Measurements from ENCODE around the gene OSBP. TPM values are rescaled to one million over a fixed set of nuclear protein-coding genes. Genes with fewer than 3 reads are reported as not detected.

The OSBP gene
- polyA plus RNA-seq, 2 donors, result 7.5 to 13.6 TPM

- H3K27ac ChIP-seq (ENCODE audit: low read depth in 2 of 2, low read length in 1 of 2), result no peak overlapping the region
- H3K36me3 ChIP-seq (ENCODE audit: control insufficient read depth in 2 of 2, insufficient read depth in 2 of 2, low read length in 1 of 2), result peaks cover 13 to 22% of the 10 kb centered on the region in 2 donors
- peaks cover 0 to 7% of the 10 kb centered on the region in 2 donors for H3K4me1 ChIP-seq (ENCODE audit: control insufficient read depth in 2 of 2, insufficient read depth in 2 of 2, low read length in 1 of 2)
- H3K9me3 ChIP-seq (ENCODE audit: control insufficient read depth in 2 of 2, insufficient read depth in 1 of 2, low read depth in 1 of 2, low read length in 1 of 2), result no peaks in the 10 kb centered on the region
- 88 to 90% methylated on average over 7 of the region's 7 CpGs for WGBS, 2 donors
- H3K27me3 ChIP-seq (ENCODE audit: control insufficient read depth in 1 of 2, insufficient read depth in 2 of 2, low read length in 2 of 2), result no peaks in the 10 kb centered on the region
- no peak overlapping the region for H3K4me3 ChIP-seq (ENCODE audit: low read depth in 1 of 2, low read length in 2 of 2)
Observed at GRCh38 chr11:59610289-59610688, 5.3 kb downstream of the OSBP start.

GRCh38 chr11:59607703-59608454 lies 7.7 kb downstream of the OSBP start:
- Histone ChIP-seq H3K9me3 (ENCODE audit: control insufficient read depth in 2 of 2, insufficient read depth in 1 of 2, low read depth in 1 of 2, low read length in 1 of 2) (no peaks in the 10 kb centered on the region), H3K4me3 (ENCODE audit: low read depth in 1 of 2, low read length in 2 of 2) (no peak overlapping the region), H3K4me1 (ENCODE audit: control insufficient read depth in 2 of 2, insufficient read depth in 2 of 2, low read length in 1 of 2) (peaks cover 0 to 3% of the 10 kb centered on the region in 2 donors), H3K27me3 (ENCODE audit: control insufficient read depth in 1 of 2, insufficient read depth in 2 of 2, low read length in 2 of 2) (no peaks in the 10 kb centered on the region), H3K27ac (ENCODE audit: low read depth in 2 of 2, low read length in 1 of 2) (no peak overlapping the region), H3K36me3 (ENCODE audit: control insufficient read depth in 2 of 2, insufficient read depth in 2 of 2, low read length in 1 of 2) (peaks cover 16 to 23% of the 10 kb centered on the region in 2 donors)
- WGBS, 2 donors, result 92 to 94% methylated on average over 6 of the region's 6 CpGs

- H3K4me1 ChIP-seq (ENCODE audit: control insufficient read depth in 2 of 2, insufficient read depth in 2 of 2, low read length in 1 of 2), result no peaks in the 10 kb centered on the region
- 88 to 95% methylated on average over 6 of the region's 6 CpGs for WGBS, 2 donors
- peaks cover 24 to 34% of the 10 kb centered on the region in 2 donors for H3K36me3 ChIP-seq (ENCODE audit: control insufficient read depth in 2 of 2, insufficient read depth in 2 of 2, low read length in 1 of 2)
- H3K4me3 ChIP-seq (ENCODE audit: low read depth in 1 of 2, low read length in 2 of 2), result no peak overlapping the region
- H3K27ac ChIP-seq (ENCODE audit: low read depth in 2 of 2, low read length in 1 of 2), result no peak overlapping the region
- H3K9me3 ChIP-seq (ENCODE audit: control insufficient read depth in 2 of 2, insufficient read depth in 1 of 2, low read depth in 1 of 2, low read length in 1 of 2), result no peaks in the 10 kb centered on the region
- no peaks in the 10 kb centered on the region for H3K27me3 ChIP-seq (ENCODE audit: control insufficient read depth in 1 of 2, insufficient read depth in 2 of 2, low read length in 2 of 2)
Observed at GRCh38 chr11:59602432-59602831, 13.1 kb downstream of the OSBP start.

DNA sequence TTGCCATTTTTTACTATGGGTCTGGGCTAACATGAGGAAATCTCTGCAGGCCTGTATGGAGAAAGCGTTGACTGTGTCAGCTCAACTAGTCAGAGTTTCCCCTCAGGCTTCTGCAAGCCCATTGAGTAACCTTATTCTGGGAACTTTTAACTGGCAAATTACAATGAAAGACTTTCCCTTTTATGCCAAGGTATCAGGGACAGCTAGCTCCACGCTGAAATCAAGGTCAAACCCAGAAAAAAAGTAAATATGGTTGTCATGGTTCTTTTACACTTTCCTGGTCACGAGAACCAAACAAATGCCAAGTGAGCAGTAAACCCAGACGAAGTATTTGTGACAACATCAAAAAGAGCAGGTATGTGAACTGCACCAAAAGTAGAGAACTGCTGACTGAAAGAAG lies 13.8 kb downstream of the OSBP start:
- no peak overlapping the region for H3K27ac ChIP-seq (ENCODE audit: low read depth in 2 of 2, low read length in 1 of 2)
- no peak overlapping the region for H3K4me3 ChIP-seq (ENCODE audit: low read depth in 1 of 2, low read length in 2 of 2)
- 70 to 85% methylated on average over 4 of the region's 4 CpGs for WGBS, 2 donors
- no peaks in the 10 kb centered on the region for H3K4me1 ChIP-seq (ENCODE audit: control insufficient read depth in 2 of 2, insufficient read depth in 2 of 2, low read length in 1 of 2)
- H3K27me3 ChIP-seq (ENCODE audit: control insufficient read depth in 1 of 2, insufficient read depth in 2 of 2, low read length in 2 of 2), result no peaks in the 10 kb centered on the region
- H3K9me3 ChIP-seq (ENCODE audit: control insufficient read depth in 2 of 2, insufficient read depth in 1 of 2, low read depth in 1 of 2, low read length in 1 of 2), result no peaks in the 10 kb centered on the region
- H3K36me3 ChIP-seq (ENCODE audit: control insufficient read depth in 2 of 2, insufficient read depth in 2 of 2, low read length in 1 of 2), result peaks cover 24 to 35% of the 10 kb centered on the region in 2 donors

DNA sequence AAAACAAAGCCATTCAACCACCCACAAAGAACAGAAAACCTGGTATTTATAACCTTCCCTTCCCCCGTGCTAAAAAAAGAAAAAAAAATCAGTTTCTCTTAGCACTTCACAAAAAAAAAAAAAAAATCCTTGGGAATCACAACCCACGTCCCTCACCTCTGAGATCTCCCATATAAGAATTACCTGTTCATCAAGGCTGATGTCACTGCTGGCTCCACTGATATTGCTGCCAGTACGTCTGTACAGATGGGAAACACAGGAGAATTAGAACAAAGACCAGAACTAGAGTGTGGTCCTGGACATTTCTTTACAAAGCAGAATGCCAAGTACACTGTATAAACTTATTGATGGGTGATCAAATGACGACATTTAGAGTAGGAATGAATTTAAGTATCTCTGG lies 14.9 kb downstream of the OSBP start:
- H3K36me3 ChIP-seq (ENCODE audit: control insufficient read depth in 2 of 2, insufficient read depth in 2 of 2, low read length in 1 of 2), result peaks cover 19 to 37% of the 10 kb centered on the region in 2 donors
- no peaks in the 10 kb centered on the region for H3K4me1 ChIP-seq (ENCODE audit: control insufficient read depth in 2 of 2, insufficient read depth in 2 of 2, low read length in 1 of 2)
- H3K9me3 ChIP-seq (ENCODE audit: control insufficient read depth in 2 of 2, insufficient read depth in 1 of 2, low read depth in 1 of 2, low read length in 1 of 2), result no peaks in the 10 kb centered on the region
- no peak overlapping the region for H3K27ac ChIP-seq (ENCODE audit: low read depth in 2 of 2, low read length in 1 of 2)
- H3K4me3 ChIP-seq (ENCODE audit: low read depth in 1 of 2, low read length in 2 of 2), result no peak overlapping the region
- H3K27me3 ChIP-seq (ENCODE audit: control insufficient read depth in 1 of 2, insufficient read depth in 2 of 2, low read length in 2 of 2), result no peaks in the 10 kb centered on the region
- 78 to 84% methylated on average over 4 of the region's 4 CpGs for WGBS, 2 donors

DNA sequence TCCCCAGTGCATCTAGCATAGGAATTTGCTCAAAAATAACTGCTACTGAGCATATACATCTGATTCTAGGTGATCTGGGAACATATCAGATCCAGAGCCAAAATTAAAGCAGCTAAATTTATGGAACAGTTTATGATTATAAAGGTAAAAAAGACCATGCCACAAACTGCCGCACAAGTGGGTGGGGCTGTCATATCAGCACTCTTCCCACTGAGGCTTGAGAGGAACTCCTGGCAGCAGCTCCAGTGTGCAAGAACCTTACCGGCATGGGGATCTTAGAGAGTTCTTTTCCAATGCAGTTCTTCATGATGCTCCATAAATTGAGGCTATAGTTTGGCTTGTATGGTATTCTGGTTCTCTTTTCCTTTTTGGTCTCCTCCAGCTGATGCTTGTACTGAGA lies 15.3 kb downstream of the OSBP start:
- no peak overlapping the region for H3K4me3 ChIP-seq (ENCODE audit: low read depth in 1 of 2, low read length in 2 of 2)
- WGBS, 2 donors, result 90 to 97% methylated on average over 2 of the region's 2 CpGs
- no peaks in the 10 kb centered on the region for H3K27me3 ChIP-seq (ENCODE audit: control insufficient read depth in 1 of 2, insufficient read depth in 2 of 2, low read length in 2 of 2)
- H3K9me3 ChIP-seq (ENCODE audit: control insufficient read depth in 2 of 2, insufficient read depth in 1 of 2, low read depth in 1 of 2, low read length in 1 of 2), result no peaks in the 10 kb centered on the region
- no peaks in the 10 kb centered on the region for H3K4me1 ChIP-seq (ENCODE audit: control insufficient read depth in 2 of 2, insufficient read depth in 2 of 2, low read length in 1 of 2)
- no peak overlapping the region for H3K27ac ChIP-seq (ENCODE audit: low read depth in 2 of 2, low read length in 1 of 2)
- H3K36me3 ChIP-seq (ENCODE audit: control insufficient read depth in 2 of 2, insufficient read depth in 2 of 2, low read length in 1 of 2), result peaks cover 15 to 37% of the 10 kb centered on the region in 2 donors

DNA sequence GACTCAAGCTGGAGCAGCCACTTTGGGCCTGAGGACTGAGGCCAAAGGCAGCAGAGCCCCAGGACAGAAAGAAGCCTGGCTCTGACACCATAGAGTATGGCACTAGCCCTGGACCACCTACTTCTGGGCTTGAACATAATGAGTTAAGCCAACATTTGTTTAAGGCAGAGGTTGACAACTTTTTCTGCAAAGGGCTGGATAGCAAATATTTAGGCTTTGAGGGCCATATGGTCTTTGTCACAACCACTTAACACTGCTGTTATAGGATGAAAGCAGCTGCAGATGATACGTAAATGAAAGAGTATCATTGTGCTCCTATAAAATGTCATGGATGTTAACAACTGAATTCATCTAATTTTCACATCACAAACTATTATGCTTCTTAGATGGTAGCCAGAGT lies 16.6 kb downstream of the OSBP start:
- peaks cover 19 to 40% of the 10 kb centered on the region in 2 donors for H3K36me3 ChIP-seq (ENCODE audit: control insufficient read depth in 2 of 2, insufficient read depth in 2 of 2, low read length in 1 of 2)
- H3K9me3 ChIP-seq (ENCODE audit: control insufficient read depth in 2 of 2, insufficient read depth in 1 of 2, low read depth in 1 of 2, low read length in 1 of 2), result no peaks in the 10 kb centered on the region
- H3K27ac ChIP-seq (ENCODE audit: low read depth in 2 of 2, low read length in 1 of 2), result no peak overlapping the region
- WGBS, 2 donors, result 89 to 100% methylated on average over 1 of the region's 1 CpG
- H3K4me1 ChIP-seq (ENCODE audit: control insufficient read depth in 2 of 2, insufficient read depth in 2 of 2, low read length in 1 of 2), result no peaks in the 10 kb centered on the region
- no peak overlapping the region for H3K4me3 ChIP-seq (ENCODE audit: low read depth in 1 of 2, low read length in 2 of 2)
- no peaks in the 10 kb centered on the region for H3K27me3 ChIP-seq (ENCODE audit: control insufficient read depth in 1 of 2, insufficient read depth in 2 of 2, low read length in 2 of 2)

DNA sequence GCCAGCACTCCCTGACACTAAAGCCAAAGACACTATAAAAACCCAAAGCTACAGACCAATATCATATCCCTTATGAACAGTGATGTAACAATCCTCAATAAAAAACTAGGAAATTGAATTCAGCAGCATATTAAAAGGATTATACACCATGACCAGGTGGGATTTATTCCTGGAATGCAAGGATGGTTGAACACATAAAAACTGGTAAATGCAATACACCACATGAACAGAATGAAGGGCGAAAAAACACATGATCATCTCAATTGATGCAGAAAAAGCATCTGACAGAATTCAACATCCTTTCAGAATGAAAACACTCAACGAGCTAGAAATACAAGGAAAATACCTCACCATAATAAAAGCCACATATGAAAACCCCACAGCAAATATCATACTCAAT lies 31.3 kb downstream of the OSBP start:
- WGBS, 2 donors, result 85 to 95% methylated on average over 2 of the region's 2 CpGs
- H3K9me3 ChIP-seq (ENCODE audit: control insufficient read depth in 2 of 2, insufficient read depth in 1 of 2, low read depth in 1 of 2, low read length in 1 of 2), result no peaks in the 10 kb centered on the region

DNA sequence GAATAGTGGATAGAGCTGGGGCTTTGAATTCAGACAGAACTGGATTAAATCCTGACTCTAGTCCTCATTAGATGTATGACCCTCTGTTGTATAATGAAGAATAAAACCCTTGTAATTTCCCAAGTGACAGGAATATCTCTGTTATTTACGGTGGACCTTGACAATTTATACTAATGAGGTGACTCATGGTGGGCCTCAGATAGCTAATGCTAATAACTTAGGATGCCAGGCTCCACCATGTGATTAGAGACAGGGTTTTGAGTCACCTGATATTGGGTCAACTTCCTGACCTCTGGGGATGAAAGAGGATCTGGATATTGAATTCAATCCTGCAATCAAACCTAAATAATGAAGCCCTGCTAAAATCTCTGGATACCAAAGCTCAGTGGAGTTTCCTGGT lies 33.6 kb downstream of the OSBP start:
- WGBS, 2 donors, result 78 to 89% methylated on average over 1 of the region's 1 CpG
- Histone ChIP-seq H3K27me3 (ENCODE audit: control insufficient read depth in 1 of 2, insufficient read depth in 2 of 2, low read length in 2 of 2) (no peaks in the 10 kb centered on the region), H3K27ac (ENCODE audit: low read depth in 2 of 2, low read length in 1 of 2) (no peak overlapping the region), H3K36me3 (ENCODE audit: control insufficient read depth in 2 of 2, insufficient read depth in 2 of 2, low read length in 1 of 2) (peaks cover 5 to 10% of the 10 kb centered on the region in 2 donors), H3K9me3 (ENCODE audit: control insufficient read depth in 2 of 2, insufficient read depth in 1 of 2, low read depth in 1 of 2, low read length in 1 of 2) (no peaks in the 10 kb centered on the region), H3K4me1 (ENCODE audit: control insufficient read depth in 2 of 2, insufficient read depth in 2 of 2, low read length in 1 of 2) (no peaks in the 10 kb centered on the region), H3K4me3 (ENCODE audit: low read depth in 1 of 2, low read length in 2 of 2) (no peak overlapping the region)

More for the DNA sequence above, 31.3 kb downstream of the OSBP start:
- no peak overlapping the region for H3K27ac ChIP-seq (ENCODE audit: low read depth in 2 of 2, low read length in 1 of 2)
- H3K36me3 ChIP-seq (ENCODE audit: control insufficient read depth in 2 of 2, insufficient read depth in 2 of 2, low read length in 1 of 2), result peaks cover 0 to 10% of the 10 kb centered on the region in 2 donors
- no peaks in the 10 kb centered on the region for H3K4me1 ChIP-seq (ENCODE audit: control insufficient read depth in 2 of 2, insufficient read depth in 2 of 2, low read length in 1 of 2)
- H3K4me3 ChIP-seq (ENCODE audit: low read depth in 1 of 2, low read length in 2 of 2), result no peak overlapping the region
- H3K27me3 ChIP-seq (ENCODE audit: control insufficient read depth in 1 of 2, insufficient read depth in 2 of 2, low read length in 2 of 2), result no peaks in the 10 kb centered on the region

- Histone ChIP-seq H3K9me3 (ENCODE audit: control insufficient read depth in 2 of 2, insufficient read depth in 1 of 2, low read depth in 1 of 2, low read length in 1 of 2) (no peaks in the 10 kb centered on the region), H3K4me1 (ENCODE audit: control insufficient read depth in 2 of 2, insufficient read depth in 2 of 2, low read length in 1 of 2) (no peaks in the 10 kb centered on the region), H3K4me3 (ENCODE audit: low read depth in 1 of 2, low read length in 2 of 2) (no peak overlapping the region), H3K27ac (ENCODE audit: low read depth in 2 of 2, low read length in 1 of 2) (no peak overlapping the region), H3K36me3 (ENCODE audit: control insufficient read depth in 2 of 2, insufficient read depth in 2 of 2, low read length in 1 of 2) (peaks cover 16 to 18% of the 10 kb centered on the region in 2 donors), H3K27me3 (ENCODE audit: control insufficient read depth in 1 of 2, insufficient read depth in 2 of 2, low read length in 2 of 2) (no peaks in the 10 kb centered on the region)
- 91 to 100% methylated on average over 1 of the region's 1 CpG for WGBS, 2 donors
Observed at GRCh38 chr11:59578369-59578768, 37.2 kb downstream of the OSBP start.

All from esophagus (tissue), 2 donors.